ENCODE results near the gene PLXND1.
"Not testable (repeated sequence)": the region's sequence is repeated elsewhere in the genome, so short reads cannot be mapped to it uniquely, and the experiment has no call there.

PLXND1 gene

DNA sequence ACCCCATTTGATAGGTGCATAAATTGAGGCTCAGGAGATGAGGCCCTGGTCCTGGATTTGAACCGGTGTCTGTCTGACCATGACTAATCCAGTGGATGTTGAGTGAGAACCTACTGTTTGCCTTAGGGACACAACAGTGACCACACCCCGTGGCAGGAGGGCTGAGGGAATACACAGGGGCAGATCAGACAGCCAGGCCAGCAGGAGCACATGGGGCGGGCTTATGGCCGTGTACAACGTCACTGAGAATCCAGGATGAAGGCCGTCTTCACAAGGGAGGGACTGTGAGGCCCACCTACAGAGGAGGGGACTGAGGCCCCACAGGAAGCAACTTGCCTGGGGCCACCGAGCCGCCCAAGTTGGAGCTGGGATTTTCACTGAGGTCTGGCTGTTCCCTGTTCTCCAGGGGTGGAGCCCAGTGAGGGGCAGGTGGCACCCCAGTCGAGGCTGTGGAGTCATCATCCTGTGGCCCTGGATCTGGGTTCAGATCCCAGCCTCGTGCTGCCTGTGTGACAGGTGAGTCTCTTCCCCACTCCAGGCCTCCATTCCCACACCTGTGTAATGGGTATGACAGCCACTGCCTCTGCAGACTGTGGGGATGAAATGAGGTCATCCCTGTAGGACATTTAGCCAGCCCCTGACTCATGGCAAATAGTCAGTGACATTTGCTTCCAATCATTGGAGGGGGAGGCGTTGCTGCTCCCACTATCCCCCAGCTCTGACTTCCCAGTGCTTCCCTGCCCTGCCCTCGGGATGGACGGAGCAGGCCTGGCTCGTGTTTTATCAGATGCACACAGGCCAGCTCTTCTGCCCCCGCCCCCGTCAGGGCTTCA, 6.3 kb upstream of the PLXND1 start:
- peak; percentile 26 for DNase-seq

DNA sequence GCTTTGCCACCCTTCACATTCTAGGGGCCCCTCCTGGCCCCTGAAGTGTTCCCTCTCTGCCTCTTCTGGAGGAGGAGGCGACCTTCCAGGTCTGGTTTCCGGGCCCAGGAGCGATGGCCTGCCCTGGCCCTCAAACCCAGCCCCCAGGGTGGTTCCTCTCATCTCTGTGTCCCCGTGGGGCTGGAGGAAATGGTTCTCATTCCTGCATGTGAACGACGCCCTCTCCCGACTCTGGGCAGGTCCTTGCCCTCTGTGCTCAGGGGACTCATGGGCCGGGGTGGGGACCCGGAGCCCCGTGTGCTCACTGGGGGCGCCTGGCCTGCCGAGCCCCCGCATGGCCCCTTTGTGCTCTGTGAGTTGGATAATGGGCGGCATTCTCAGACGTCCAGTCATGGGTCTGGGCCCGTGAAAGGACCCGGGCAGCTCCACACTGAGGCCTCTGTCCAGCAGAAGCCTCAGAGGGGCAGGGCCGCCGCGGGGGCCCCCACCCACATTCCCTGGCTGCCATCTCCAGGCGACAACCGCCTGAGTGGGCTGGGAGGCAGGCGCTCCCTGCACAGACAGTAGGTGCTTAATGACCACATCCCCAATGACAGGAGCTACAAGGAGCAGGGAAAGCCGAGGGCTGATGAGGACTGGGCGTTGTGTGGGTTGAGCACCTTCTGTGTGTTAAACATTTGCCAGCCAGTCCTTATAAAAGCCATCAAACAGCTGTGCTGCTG, 5.5 kb upstream of the PLXND1 start:
- no peak for DNase-seq

DNA sequence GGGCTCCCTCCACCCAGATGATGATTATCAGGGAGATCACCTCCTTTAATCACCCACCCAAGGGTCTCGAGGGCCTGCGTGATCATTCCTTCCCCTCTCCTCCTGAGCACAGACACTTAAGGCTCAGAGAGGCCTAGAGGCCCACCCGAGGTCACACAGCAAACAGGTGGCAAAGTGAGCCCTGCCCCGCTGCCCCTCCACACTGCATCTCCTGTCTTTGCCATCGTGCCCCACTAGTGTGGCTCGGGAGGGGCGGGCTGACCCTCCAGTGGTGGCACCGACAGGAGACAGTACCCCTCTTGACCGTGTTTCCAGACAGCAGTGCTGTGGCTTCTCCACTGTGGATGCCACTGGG, 4.9 kb upstream of the PLXND1 start:
- no peak for DNase-seq

DNA sequence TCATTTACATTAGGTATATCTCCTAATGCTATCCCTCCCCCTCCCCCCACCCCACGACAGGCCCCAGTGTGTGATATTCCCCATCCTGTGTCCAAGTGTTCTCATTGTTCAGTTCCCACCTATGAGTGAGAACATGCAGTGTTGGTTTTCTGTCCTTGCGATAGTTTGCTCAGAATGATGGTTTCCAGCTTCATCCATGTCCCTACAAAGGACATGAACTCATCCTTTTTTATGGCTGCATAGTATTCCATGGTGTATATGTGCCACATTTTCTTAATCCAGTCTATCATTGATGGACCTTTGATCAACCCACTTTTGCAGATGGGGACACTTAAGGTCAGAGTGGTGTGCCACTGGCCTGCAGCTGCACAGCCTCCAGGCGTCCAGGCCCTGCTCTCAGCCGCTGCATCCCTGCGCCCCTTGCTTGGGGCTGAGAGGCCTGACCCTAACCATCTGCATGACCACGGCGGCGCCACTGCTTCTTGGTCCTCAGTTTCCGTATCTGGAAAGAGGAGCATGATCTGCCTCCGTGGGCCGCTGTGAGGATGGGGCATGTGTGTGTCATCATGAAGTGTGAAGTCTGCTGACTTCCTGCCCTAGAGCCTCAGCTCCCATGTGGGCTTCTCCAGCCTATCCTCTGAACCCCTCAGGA, 4.4 kb upstream of the PLXND1 start:
- not testable (repeated sequence) for DNase-seq

DNA sequence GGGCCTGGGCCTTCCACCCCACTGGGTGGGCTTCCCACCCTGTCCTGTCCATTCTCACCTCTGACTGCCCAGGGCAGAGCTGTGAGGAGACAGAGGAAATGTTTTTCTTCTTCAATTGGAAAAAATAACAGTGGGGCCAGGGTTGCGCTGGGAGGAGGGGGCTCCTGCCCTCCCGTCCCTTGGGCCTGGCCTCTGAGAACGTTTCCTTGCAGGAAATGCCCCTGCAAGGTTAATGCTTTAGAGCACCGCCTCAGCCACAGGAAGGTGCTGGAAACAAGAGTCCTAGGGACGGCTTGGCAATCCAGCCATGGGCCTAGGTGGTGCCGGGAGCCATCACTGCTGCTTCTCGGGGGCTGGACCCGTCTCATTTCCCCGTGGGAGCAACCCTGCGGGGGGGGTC, 3.8 kb upstream of the PLXND1 start:
- no peak for DNase-seq

DNA sequence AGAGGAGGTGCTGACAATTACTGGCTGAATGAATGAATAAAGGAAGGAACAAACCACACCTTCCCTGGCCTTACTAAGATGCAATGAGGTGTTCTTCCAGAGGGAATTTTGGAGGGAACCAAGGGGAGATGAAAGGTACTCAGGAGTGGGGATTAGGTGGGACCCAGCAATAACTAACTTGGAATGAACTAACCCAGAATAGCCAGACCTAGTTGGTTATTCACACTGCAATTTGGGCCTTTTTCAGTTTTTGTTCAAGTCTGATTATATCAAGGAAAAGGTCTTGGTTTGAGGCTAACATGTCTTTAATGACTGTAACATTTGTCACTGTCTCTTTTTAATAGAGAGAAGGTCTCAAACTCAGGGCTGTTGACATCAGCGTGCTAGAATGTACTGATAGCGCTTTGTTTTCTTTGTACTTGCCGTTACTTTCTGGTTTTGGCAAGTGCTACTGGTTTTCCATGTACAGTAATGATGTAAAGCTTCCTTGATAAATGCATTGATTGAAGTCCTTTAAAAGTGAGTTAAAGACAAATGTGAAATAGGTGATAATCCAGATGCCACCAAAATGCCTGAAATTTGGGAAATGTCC, 3.2 kb upstream of the PLXND1 start:
- peak; percentile 28 for DNase-seq

DNA sequence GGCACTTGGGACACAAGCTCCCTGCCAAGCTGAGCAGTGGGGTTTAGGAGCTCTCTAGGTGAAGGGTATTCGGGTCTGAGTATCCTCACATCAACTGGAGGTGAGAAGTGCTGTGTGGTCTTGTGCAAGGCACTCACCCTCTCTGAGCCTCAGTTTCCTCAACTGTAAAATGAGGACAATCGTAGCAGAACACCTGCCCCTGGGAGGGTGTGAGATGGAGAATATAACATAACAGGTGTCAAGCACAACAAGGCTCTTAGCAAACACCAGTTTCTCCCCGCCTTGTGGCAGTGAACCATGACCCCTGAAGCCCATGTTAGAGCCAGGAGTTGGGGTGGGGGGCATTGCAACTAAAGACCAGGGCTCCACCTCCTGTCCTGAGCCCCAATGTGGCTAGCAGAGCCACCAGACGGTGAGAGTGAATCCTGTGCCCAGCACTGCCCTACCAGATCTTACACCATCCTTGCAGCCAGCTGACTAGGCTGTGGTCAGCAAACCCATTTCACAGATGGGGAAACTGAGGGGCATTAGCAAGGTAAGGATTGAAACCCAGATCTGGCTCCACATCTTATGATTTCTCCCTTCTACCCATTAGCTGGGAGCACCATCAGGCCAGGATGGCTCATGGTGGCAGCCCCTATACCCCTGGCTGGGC, 2.6 kb upstream of the PLXND1 start:
- DNase-seq = no peak

DNA sequence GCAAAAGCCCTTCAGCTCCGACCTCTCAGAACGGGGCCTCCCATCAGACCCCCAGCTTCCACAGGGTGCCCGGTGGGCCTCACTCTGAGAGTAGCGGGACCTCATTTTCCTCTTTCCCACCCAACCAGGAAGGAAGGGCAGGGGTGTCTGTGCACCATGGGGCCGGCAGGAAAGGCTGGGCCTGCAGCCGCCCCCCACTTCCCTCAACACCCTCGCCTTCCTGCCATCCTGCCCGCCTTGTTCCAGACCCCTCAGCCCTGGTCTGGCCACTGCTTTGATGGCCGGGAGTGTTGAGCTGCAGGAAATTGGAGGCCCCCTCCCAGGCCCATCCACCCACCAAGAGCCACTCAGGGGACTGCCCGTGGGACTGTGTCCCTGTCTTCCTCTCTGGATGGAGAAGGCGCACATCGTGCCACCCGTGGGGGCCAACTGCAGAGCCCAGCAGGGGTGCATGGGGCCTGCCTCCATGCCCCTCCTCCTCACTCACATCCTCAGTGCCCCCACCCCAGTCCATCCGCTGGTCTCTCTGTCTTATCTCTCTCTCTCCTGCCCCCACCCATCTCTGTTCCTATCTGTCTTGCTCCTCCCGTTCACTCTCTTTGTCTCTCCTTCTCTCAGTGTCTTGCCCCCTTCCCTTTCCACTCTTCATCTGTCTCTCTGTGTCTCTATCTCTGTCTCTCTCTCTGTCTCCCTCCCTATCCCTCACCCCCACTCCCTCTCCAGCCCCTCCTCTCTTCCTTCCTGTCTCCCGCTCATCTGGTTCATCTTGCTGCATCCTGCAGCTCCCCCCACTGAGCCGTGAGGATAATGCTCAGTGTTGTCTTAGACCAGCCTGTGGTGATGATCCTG, 1.8 kb upstream of the PLXND1 start:
- DNase-seq = peak; percentile 73

DNA sequence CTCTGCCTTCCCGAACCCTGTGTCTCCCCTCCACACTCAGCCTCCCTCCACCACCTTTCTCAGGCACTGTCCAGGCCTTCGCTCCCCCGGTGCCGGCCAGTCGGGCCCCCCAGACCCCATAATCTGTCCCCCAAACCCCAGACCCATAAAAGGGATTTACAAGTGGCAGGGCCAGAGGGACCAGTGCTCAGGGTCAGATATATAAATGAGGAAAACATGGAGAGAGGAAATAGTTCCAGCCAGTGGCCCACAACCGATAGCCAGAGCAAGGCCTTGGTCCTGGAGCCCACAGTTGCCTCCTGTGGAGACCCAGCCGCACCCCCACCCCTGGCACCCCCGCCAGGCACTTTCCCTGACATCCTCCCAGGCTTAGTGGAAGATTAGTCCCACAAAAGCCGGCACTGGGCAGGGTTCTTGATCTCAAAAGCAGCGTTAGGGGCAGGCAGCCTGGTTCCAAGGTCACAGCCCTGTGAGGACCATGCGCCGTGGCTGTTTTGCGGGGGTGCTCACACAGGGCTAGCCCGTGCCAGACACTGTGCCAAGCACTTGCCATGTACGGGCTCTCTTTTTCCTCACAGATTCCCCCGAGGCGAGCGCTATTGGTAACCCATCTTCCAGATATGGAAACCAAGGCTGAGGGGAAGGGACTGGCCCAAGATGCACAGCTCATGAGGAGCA, 1.1 kb upstream of the PLXND1 start:
- DNase-seq = no peak

DNA sequence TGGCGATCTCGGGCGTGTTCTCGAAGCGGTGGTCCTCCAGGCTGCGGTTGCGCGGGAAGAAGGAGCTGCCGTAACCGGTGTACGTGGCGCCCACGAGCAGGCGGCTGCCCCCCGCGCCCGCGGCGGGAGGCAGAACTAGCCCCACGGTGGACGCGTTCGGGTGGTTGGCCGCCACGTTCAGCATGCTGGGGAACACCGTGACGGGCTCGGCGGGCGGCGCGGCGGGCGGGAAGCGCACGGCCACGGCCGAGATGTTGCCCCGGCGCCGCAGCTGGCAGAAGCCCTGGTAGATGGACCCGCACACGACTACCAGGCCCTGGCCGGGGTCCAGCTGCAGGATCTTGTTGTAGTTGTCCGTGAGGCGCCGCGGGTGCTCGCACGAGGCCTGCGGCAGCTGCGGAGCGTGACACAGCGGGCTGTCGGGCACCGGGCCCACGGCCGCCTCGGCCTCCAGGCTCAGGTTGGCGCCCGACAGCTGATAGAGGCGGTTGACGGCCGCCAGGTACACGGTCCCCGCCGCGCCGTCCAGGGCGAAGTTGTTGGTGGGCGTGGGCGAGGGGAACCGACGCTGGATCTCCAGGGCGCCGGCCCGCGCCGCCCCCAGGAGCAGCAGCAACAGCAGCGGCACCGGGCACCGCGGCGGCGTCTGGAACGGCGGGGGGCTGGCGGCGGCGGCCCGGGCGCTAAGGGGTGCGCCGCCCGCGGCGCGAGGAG, 397 bp downstream of the PLXND1 start:
- peak; percentile 27 for DNase-seq

DNA sequence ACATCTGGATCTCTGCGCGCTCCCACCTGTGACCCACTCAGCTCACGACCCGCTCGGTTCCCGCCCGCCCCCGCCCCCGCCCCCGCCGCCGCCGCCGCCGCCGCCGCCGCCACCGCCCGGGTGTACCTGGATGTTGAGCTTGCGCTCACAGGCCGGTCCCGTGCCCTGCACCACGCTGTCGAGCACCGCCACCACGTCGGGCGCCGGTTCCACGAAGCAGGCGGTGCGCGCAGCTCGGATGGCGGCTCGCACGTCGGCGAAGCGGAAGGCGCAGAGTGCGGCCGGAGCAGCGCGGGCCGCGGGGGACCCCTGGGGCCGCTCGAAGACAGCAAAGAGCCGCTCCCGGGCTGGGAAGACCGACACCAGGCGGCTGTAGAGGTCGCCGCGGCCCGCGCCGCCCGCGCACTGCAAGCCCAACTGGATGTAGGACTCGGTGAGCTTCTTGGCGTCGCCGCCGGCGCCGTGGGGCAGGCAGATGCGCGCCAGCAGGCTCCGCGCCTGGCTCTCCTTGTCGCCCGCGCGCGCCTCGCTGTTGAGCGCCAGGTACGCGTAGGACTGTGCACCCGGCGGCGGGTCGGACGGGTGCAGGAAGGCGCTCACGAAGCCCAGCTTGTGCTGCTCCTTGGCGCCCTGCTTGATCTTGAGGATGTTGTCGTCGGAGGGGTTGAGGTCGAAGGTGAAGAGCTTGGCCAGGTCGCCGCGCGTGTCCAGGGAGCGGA, 1.1 kb downstream of the PLXND1 start:
- peak; percentile 45 for DNase-seq

DNA sequence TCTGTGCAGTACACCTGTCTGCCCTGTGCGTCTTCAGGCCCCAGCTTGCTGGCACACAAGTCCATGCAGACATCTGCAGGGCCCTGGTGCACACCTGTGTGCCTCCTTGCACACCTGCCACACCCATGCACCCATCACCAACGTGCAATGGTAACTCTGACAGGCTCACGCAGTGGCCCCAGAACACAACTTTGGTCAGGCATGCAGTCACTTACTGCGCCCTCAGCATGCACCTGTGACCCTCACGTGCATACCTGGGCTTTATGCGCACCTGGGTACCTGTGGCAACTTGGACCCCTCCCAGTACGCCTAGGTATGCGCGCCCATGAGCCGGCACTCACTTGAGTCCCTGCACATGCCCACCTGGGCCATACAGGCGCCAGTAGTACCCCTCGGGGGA, 1.7 kb downstream of the PLXND1 start:
- DNase-seq = no peak

DNA sequence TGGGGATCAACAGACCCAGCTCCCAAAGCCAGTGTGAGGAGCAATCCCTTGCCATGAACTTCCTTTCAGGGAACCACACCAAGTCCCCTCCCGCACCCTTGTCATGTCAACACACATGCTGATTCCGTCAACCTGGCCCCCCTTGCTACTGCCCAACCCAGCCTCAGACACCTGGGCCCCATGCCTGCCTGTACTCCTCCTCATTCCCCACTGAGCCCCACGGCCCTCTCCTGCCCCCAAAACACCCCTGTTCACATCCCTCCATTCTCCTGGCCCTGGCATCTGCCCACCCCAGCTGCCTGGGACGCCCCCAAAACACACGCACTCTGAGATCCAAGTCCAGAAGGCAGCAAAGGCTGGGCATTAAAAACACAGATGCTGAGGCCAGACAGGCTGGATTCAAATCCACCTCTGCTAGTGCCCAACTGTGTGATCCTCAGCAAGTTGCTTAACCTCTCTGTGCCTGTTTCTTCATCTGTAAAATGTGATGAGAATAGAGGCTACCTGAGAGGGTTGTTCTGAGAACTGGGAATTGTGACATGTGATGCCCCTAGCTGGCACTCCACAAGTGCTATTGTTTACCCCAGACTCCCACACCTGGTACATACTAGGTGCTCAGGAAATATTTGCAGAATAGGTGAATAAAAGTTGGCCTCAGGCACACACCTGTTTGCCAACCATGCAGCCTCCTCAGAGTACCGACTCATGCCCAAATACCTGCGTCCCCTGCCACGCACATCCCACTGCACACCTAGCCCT, 2.3 kb downstream of the PLXND1 start:
- DNase-seq = no peak

DNA sequence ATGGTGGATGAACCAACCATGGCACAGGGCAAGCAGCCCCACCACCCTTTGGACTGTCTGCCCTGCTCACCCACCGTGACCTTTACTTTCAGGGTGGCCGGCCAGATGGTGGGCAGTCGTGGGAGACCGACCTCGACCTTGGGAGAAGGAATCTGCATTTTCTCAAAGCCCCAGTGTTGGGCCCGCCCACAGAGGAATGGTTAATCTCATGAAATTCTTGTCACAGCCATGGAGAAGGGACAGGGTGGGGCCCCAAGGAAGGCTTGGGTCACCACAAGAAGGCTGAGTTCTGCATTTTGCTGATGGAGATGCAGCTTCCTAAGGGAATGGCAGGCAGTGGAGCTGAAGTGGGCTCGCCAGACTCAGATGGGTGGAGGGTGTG, 2.9 kb downstream of the PLXND1 start:
- no peak for DNase-seq

DNA sequence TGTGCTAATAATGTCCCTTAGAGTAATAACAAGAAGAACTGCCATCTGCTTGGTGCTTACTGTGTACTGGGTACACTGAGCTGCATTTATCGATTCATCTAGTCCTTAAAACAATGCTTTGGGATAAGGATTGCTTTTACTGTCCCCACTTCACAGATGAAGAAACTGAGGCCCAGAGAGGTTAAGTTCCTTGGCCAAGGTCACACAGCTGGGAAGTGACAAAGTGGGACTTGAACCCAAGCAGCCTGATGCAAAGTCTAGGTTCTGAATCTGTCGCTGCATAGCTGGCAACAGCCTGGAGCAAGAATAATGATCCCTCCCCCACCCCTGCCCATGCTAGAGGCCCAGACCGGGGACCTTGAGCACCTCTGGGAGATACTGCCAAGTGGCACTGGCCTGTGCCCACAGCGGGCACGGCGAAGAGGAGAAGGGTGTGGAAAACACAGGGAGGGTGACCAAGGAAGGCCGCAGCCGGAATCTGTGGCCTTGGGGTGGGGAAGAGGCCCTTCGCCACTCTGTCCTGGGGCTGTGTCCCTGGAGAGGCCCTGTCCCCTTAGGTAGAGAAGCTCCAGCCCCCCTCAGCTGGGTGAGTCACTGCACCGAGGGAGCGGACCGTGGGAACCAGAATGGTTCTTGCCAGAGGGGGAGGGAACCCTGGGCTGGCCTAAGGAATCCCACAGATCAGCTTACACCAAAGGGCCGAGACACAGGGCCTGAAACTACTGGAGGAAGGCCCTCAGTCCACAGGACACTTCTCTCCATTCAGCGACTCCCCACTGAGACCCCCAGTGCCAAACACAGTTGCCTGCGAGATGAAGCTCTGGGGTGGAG, 3.5 kb downstream of the PLXND1 start:
- no peak for DNase-seq

DNA sequence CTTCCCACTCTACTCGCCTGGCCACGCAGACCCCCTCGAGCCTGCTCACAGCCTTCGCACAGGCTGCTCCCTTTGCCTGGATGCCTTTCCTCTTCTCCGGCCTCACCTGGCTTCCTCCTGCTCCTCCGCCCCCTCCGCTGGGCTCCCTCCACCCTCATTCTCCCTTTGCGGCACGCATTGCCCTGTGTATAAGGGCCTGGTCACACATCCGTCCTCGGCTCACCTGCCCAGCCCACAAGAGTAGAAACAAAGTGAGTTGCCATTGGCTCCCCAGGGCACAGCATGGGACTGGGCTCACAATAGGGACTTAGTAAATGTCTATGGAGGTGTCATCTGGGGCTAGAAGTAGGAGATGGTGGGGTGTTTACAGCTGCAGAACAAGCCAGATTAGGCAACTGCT, 4.2 kb downstream of the PLXND1 start:
- no peak for DNase-seq

DNA sequence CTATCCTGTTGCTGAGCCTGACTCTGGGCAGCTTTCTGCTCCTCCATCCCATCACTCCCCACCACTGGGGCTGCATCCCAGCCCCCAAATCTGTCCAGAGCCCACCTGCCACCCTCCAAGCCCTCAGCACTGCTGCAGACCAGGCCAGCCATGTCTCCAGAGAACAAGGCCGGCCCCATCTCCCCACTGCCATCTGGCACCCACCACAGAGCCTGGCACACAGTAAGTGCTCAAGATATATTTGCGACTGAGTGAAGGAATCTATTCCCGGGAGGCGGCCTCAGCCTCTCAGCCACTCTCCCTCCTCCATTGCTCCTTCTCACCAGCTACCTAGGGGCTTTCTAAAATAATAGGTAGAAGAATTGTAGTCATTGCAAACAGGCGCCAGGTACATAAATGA, 4.8 kb downstream of the PLXND1 start:
- DNase-seq = no peak

DNA sequence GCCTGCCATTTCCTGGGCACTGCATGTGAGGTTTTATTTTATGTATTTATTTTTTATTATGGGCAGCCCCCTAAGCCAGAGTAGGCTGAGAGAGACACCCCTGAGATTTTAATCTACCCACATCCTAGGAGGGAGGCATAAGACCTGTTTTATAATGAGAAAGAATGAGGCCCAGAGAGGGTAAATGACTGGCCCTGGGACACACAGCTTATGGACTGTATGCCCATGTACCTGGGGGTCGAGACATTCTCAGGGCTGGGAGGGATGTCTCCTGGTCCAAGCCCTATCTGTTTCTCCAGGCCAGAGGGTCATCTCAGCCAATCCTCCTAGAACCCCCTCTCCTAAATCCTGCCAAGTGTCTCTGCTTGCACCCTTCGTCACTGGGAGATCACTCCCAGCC, 6.1 kb downstream of the PLXND1 start:
- no peak for DNase-seq

Measured in hematopoietic multipotent progenitor cell treated with erythropoietin and hydrocortisone succinate and interleukin-3 and kit ligand, for 8 days (in vitro differentiated cells).